Fibroblast of the aortic adventitia (primary cell): Measurements from ENCODE around the gene ERMP1. TPM values are rescaled to one million over a fixed set of nuclear protein-coding genes. Genes with fewer than 3 reads are reported as not detected.
"Not testable (repeated sequence)": the region's sequence is repeated elsewhere in the genome, so short reads cannot be mapped to it uniquely, and the experiment has no call there.

Source experiments
- DNase-seq: peaks from one replicate; pipeline ENCODE4 v3.0.0-alpha.2; 2010; ENCODE audit warnings: low read depth
- H3K4me3 ChIP-seq: 2 replicates; pipeline ENCODE4 v1.5.1; 2011; ENCODE audit warnings: low read depth, mild to moderate bottlenecking, control low read depth, low read length, moderate library complexity
- total RNA-seq: library from RNA; depleted of rRNA; stranded (reverse); fragments of >200 nt; gene quantifications from 2 replicates; pipeline ENCODE4 v1.2.3, GENCODE V29; 2012; ENCODE audit warnings: low replicate concordance
- TF ChIP-seq, protein P1 (sequence below): IDR thresholded peaks from 2 replicates; pipeline ENCODE4 v1.5.1; 2011; ENCODE audit warnings: mild to moderate bottlenecking, low read length, control low read depth, inconsistent platforms; ENCODE audit not compliant: insufficient read depth

The ERMP1 gene
- total RNA-seq, 1 donor = 9.4 TPM

DNA sequence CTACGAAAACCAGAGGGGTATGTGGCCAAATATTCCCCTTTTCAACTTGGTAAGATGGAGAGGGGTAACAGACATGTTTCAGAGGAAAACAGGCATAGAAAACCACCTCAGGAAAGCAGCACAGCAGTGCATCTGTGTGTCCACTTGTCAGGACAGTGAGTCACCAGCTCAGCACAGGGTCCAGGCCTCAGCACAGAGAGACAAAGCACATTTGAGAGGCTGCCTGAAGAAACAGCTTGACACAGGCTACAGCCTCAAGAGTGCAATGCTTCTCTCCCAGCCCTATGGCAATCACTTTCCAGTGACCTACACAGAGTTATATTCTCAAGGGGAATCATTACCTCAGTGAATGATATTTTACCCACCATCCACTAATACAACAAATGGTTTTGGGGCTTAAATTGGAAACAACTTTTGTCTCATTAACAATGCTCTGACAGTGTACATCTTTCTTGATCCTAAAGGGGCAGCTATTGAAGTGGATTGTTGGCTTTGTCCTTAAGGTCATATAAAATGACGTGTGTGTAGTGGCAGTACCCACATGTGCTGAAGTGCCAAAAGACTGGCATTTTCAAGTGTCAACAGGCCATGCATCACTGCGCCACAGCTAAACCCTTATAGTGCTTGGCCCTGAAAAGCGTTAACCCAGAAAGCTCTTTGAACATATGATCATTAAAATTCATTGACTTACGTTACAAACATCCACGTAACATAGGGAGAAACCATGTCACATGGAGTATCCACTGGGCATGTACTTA, 46.4 kb downstream of the ERMP1 start:
- no peak for DNase-seq
- H3K4me3 ChIP-seq = no peak overlapping the region
- TF ChIP-seq, protein P1, sequence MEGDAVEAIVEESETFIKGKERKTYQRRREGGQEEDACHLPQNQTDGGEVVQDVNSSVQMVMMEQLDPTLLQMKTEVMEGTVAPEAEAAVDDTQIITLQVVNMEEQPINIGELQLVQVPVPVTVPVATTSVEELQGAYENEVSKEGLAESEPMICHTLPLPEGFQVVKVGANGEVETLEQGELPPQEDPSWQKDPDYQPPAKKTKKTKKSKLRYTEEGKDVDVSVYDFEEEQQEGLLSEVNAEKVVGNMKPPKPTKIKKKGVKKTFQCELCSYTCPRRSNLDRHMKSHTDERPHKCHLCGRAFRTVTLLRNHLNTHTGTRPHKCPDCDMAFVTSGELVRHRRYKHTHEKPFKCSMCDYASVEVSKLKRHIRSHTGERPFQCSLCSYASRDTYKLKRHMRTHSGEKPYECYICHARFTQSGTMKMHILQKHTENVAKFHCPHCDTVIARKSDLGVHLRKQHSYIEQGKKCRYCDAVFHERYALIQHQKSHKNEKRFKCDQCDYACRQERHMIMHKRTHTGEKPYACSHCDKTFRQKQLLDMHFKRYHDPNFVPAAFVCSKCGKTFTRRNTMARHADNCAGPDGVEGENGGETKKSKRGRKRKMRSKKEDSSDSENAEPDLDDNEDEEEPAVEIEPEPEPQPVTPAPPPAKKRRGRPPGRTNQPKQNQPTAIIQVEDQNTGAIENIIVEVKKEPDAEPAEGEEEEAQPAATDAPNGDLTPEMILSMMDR = no peak

DNA sequence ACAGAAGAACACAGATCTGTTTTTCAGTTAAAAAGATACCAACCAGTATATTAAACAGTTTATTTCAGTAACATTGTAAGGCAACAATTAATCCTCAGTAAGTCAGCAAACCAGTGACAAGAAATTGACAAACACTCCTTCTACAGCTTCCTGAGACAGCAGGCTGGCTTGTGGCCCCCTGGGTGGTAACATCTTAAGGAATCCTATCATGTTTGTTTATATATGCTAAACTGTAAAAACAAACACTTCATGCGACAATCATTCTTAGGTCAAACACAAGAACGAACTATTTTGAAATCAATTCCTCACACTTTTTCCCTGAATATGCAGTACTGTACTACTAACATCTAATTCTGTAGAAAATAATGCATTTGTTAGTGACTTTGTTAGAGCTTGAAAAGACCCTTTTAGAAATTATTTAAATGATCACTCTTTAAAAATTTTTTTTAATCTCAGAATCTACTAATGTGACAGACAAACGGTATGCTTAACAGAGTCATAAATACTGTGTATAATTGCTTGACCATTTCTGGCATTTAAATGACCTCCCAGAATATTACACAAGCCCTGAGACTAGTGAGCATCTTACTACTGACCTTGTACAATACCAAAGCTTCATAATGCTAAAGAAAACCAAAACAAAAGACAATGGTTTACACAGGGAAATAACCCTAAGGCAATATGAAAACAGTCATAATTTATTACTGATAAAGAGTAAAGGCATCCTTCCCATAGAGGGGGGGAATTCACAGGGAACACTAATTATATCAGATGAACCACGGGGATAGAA, 48.2 kb downstream of the ERMP1 start:
- H3K4me3 ChIP-seq = no peak overlapping the region
- no peak for DNase-seq
- TF ChIP-seq, protein P1 = no peak

DNA sequence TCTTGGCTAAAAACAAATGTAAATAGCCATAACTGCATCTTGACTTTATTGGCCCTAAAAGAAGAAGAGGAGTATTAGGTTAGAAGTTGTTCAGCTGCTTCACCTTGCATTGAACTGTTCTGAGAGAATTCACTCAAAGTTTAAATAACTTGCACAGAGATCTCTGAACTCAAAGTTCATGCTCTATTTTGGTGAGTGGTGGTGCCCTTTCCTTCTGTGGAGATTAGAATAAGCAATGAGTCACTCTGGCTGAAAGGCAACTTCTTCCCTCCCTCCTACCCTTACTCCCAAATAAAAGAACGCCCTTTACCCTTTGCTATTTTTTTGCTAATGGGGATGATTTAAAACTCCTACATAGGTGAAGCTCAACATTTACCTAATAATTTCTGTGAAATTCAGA, 48.9 kb downstream of the ERMP1 start:
- no peak for DNase-seq
- TF ChIP-seq, protein P1 = no peak
- H3K4me3 ChIP-seq = no peak overlapping the region

DNA sequence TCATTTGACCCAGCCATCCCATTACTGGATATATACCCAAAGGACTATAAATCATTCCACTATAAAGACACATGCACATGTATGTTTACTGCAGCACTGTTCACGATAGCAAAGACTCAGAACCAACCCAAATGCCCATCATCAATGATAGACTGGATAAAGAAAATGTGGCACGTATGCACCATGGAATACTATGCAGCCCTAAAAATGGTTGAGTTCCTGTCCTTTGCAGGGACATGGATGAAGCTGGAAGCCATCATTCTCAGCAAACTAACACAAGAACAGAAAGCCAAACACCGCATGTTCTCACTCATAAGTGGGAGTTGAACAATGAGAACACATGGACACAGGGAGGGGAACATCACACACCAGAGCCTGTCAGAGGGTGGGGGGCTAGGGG, 49.5 kb downstream of the ERMP1 start:
- not testable (repeated sequence) for DNase-seq, H3K4me3 ChIP-seq

DNA sequence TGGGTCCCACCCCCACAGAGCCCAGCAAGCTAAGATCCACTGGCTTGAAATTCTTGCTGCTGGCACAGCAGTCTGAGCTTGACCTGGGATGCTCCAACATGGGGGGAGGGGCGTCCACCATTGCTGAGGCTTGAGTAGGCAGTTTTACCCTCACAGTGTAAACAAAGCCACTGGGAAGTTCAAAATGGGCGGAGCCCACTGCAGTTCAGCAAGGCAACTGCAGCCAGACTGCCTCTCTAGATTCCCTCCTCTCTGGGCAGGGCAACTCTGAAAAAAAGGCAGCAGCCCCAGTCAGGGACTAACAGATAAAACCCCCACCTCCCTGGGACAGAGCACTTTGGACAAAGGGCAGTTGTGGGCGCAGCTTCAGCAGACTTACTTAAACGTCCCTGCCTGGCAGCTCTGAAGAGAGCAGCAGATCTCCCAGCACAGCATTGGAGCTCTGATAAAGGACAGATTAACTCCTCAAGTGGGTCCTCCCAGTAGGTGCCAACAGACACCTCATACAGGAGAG, 53.2 kb downstream of the ERMP1 start:
- not testable (repeated sequence) for DNase-seq, H3K4me3 ChIP-seq

DNA sequence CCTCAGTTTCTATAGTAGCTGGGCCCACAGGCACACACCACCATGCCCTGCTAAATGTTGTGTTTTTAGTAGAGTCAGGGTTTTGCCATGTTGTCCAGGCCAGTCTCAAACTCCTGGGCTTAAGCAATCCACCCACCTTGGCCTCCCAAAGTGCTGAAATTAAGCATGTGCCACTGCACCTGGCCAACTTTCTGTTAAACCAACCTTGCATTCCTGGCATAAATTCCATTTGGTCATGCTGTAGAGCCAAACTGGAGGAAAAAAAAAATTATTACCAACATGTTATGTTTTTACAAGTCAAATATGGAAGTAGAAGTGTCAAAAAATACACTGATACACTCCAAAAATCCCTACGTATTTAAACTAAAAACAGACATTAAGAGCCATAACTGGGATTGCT, 54.1 kb downstream of the ERMP1 start:
- H3K4me3 ChIP-seq = no peak overlapping the region
- TF ChIP-seq, protein P1 = no peak
- no peak for DNase-seq

DNA sequence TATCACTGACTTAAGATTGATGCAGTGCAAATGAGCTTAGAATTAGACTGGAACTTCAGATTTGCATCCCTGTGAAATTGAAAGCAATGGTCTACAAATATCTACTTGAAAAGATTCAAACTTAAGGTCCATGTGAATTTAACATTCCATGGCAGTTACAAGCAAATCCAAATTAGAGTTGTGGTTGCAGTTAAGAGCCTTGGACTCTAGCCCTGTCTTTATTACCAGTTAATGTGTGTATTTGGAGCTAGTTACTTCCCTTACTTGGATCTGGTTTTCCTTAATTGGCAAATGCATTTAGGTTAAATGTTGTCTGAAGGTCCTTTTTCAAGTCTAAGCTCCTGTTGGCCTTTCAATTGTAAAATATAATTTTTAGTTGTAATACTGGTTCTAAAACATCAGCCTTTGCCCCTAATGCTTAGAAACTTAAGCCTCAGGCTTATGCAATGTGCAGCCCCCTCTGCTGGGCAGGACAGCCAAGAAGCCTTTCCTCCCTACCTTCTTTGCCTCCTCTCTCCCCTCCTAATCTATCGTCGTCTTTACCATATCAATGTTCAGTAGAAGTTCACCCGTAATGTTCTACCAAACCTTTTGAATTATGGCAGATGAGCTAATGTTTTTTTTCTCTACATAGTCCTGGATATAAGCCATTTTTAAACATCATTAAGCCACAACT, 59.5 kb downstream of the ERMP1 start:
- TF ChIP-seq, protein P1 = no peak
- no peak overlapping the region for H3K4me3 ChIP-seq
- no peak for DNase-seq
